Bone marrow (tissue), 2 donors: ENCODE results near the gene FNBP1.

Source experiments
- DNase-seq, 2 donors: peaks; one replicate each; lab custom pipeline; 2025; lab: John Stamatoyannopoulos, UW

Gene FNBP1

GRCh38 chr9:130042885-130043653 lies at the start of gene FNBP1:
Gene FNBP1, minus strand, starts transcription at chr9:130043189. Its CDS starts 214 bp downstream, at chr9:130042975.
- peak; percentile 72 to 73 for DNase-seq

DNA sequence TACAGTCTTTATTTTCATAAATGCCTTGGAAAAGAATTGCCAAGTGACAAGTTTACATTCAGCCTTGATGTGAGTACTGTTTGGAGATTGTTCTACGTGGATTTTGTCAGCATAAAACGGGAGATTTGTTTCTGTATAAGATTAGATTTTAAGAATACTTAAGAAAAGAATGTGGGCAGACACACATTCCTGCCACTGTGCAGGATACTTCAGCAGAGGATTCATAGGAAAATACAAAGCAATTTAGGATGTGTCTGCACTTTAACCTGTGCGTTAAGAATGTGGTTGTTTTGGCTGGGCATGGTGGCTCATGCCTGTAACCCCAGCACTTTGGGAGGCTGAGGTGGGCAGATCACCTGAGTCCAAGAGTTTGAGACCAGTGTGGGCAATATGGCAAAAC lies 47.9 kb upstream of the FNBP1 start:
- no peak for DNase-seq

- no peak for DNase-seq
Measured at GRCh38 chr9:130089141-130089540, 46.2 kb upstream of the FNBP1 start.

DNA sequence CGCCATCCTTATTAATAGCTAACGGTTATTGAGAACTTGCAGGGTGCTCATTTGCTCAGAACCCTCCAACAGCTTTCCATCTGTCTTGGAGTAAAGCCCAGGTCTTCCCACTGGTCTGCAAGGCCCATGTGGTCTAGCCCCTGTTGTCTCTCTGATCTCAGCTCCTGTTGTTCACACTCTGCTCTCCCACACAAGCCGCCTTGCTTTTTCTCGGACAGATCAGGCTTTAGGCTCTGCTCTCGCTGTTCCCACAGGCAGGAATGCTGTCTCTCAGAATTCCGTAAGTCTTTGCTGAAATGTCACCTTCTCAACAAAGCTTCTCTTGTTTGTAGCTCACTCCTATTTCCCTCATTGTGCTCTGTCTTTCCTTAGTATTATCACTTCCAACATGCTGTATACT lies 45.1 kb upstream of the FNBP1 start:
- DNase-seq: no peak

DNA sequence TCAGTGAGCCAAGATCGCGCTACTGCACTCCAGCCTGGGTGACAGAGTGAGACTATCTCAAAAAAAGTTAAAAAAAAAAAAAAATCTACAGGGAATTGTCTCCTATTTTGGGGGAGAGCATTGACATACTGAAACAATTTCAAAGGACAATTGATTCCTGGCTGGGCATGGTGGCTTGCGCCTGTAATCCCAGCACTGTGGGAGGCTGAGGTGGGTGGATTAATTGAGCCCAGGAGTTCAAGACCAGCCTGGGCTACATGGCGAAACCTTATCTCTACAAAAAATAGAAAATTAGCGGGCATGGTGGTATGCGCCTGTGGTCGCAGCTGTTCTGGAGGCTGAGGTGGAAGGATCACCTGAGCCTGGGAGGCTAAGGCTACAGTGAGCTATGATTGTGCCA lies 41.3 kb upstream of the FNBP1 start:
- no peak for DNase-seq

GRCh38 chr9:130078547-130078946 lies 35.6 kb upstream of the FNBP1 start:
- DNase-seq: no peak

GRCh38 chr9:130073373-130073772 lies 30.4 kb upstream of the FNBP1 start:
- no peak for DNase-seq

DNA sequence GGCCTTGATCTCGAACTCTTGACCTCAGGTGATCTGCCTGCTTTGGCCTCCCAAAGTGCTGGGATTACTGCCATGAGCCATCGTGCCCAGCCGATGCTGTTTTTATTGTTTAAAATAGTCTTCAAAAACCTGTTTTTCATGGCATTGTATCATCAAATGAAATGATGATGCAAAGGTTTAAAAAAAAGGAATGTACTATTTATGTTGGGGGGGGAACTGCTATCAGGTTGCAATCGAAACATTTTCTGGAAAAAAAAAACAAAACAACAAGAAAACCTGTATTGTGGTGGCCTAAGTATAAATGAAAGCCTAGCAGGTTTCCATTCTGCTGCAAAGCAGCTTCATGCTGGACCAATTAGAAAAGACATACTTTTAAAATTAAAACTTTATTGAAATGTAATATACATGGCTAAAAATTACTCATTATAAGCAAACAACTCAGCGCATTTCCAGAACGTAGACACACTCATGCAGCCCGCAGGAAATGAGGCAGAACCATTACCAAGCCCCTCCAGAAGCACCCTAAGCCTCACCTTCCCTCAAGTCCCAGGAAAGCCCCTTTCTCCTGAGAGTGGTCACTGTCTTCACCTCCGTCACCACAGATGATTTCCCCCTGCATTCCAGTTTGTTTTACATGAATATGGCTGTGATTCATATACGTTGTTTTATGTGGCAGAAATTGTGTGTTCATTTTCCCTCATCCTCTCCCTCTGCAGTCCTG lies 29.7 kb upstream of the FNBP1 start:
- no peak for DNase-seq

- no peak for DNase-seq
Measured at GRCh38 chr9:130069048-130069447, 26.1 kb upstream of the FNBP1 start.

DNA sequence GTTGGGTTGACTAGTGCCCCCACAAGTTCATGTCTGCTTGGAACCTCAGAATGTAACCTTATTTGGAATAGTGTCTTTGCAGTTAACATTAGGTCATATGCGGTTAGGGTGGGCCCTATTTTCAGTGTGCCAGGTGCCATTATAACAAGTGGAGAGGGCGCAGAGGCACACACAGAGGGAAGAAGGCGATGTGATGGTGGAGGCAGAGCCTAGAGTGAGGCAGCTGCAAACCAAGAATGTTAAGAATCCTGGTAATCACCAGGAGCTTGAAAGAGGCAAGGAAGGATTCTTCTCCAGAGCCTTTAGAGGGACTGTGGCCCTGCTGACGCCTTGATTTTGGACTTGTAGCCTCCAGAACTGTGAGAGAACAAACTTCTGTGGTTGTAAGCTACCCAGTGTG lies 21.6 kb upstream of the FNBP1 start:
- DNase-seq: no peak

DNA sequence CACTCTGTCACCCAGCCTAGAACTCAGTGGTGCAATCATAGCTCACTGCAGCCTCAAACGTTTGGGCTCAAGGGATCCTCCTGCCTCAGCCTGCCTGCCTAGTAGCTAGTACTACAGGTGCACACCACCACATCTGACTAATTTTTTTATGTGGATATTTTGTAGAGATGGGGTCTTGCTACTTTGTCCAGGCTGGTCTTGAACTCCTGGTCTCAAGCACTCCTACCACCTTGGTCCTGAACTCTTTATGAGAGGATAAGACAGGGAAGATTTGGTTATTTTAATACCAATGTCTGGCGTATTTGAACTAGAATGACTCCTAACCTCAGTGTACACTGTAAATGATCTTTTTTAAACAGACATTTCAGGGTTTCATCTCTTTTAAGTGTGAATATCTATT lies 19.8 kb upstream of the FNBP1 start:
- DNase-seq: no peak

DNA sequence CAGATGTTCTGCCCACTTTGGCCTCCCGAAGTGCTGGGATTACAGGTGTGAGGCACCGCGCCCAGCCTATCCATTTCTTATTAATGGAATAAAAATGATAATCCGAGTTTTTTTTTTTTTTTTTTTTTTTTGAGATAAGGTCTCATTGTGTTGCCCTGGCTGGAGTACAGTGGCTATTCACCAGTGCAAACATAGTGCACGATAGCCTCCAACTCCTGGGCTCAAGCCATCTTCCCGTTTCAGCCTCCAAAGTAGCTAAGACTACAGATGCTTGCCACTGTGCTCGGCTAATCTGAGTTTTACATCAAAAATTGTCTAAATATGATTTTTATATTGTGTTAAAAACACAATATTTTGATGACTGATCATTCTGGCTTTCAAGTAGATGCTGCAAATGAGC lies 17.3 kb upstream of the FNBP1 start:
- no peak for DNase-seq

- no peak for DNase-seq
Measured at GRCh38 chr9:130058887-130059286, 15.9 kb upstream of the FNBP1 start.

- no peak for DNase-seq
Measured at GRCh38 chr9:130058154-130058553, 15.2 kb upstream of the FNBP1 start.

GRCh38 chr9:130054820-130055219 lies 11.8 kb upstream of the FNBP1 start:
- DNase-seq: no peak

DNA sequence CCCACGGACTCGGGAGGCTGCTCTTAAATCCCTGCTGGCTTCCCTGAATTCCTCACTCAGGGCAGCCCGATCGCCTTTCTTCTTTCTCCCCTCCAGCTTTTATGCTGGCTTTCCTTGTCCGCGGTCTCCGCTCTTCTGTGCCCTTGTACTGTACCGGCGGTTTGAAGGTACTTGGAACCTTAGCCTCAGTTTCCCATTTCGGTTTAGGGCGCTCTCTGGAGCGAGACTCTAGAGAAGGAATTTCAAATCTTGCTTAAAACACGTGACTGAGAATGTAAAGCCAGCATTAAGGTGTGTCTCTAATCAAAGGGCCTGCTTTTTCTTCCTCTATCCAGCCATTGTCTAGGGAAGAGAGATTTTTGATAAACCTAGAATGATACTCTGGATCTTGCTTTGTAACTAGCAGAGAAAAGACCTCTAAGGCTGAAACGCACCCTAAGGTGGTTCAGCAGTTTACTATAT lies 11.4 kb upstream of the FNBP1 start:
- no peak for DNase-seq

DNA sequence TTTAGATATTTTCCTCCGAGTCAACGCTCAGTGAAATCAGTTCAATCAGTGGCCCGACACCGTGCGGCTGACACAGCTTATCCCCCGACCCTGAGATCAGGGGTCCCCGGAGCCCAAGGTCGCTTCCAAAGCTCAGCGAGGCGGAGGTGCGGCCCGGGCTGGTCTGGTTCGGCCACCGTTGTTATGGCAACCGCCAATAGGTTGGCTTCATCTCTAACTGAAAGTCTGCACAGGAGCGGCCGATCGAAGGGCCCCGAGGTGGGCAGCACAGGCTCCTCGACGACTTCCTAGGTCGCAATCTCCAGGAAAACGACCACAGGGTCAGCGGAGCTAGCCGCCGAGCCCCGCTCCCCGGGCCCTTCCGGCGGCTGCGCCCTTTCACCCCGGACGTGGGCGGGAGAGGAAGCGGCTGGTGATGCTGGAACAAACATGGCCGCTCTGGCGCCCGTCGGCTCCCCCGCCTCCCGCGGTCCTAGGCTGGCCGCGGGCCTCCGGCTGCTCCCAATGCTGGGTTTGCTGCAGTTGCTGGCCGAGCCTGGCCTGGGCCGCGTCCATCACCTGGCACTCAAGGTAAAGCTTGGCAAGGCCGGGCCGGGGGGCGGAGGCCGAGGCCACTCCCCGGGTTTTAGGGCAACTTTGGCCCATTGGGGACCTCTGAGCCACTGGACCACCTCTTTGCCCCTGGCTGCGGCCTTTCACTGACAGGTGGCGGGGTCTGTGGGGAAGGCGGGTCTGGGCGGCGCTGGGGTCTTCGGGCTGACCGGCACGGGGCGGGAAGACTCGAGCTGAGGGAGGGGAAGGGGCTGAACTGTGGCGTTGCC lies 10.7 kb upstream of the FNBP1 start, which contains the start of gene GPR107:
GPR107 (plus strand) TSS at position 403 of the 821 bp plus-strand sequence; CDS start at position 430, 27 bp downstream.
- DNase-seq: peak; percentile 52 to 75

GRCh38 chr9:130053109-130053503 lies 10.1 kb upstream of the FNBP1 start:
- no peak for DNase-seq

- DNase-seq: no peak
Measured at GRCh38 chr9:130051855-130052254, 8.9 kb upstream of the FNBP1 start.

GRCh38 chr9:130050462-130050861 lies 7.5 kb upstream of the FNBP1 start:
- no peak for DNase-seq

DNA sequence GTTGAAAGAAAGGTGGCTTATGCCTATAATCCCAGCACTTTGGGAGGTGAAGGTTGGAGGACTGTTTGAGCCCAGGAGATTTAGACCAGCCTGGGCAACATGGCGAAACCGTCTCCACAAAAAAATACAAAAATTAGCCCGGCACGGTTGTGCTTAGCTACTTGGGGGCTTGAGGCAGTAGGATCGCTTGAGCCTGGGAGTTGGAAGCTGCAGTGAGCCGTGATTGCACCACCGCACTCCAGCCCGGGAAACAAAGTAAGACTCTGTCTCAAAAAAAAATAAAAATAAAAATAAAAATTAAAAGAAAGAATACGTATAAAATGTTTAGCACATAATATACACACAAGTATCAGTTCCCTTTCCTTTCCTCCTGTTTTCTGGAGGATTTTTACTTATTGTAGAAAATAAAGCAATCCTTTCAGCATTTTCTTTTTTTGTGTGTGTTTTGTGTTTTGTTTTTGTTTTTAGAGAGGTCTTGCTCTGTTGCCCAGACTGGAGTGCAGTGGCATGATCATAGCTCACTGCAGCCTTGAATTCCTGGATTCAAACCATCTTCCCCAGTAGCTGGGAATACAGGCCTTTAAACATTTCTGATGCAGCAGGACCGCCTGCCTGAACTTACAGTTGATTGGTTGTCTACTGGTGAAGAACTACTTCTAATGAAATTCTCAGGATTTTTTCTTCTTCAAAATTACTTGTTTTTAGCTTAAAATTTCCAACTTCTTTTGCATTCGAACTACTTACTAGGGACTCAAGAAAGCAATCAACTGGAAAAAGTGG lies 6.6 kb upstream of the FNBP1 start:
- DNase-seq: no peak
